Astrocyte of the spinal cord (primary cell): ENCODE data around the gene HOXD8.

Experiments
- DNase-seq: peaks from one replicate; pipeline ENCODE4 v3.0.0; 2011; ENCODE audit warnings: low read depth, low spot score
- H3K4me3 ChIP-seq: 2 replicates; pipeline ENCODE4 v1.5.1; 2011; ENCODE audit warnings: low read depth, mild to moderate bottlenecking, low read length, moderate library complexity
- CTCF ChIP-seq: IDR thresholded peaks from 2 replicates; pipeline ENCODE4 v1.5.1; 2012; ENCODE audit warnings: low read depth, mild to moderate bottlenecking, low read length, inconsistent platforms
- in situ Hi-C: cut with HindIII; loops from 2 replicates; pipeline ENCODE4 v1.10.0; 2017; ENCODE audit warnings: low sequenced_read_pairs

Gene HOXD8

GRCh38 chr2:176099728-176100546 is 29.6 kb upstream of the HOXD8 start, which contains the start of gene HOXD12:
TSS of gene HOXD12 (plus strand) at chr2:176099795. CDS start at chr2:176099802, 7 bp downstream.
- no peak within 1 kb of the TSS for H3K4me3 ChIP-seq
- no peak for TF ChIP-seq CTCF
- in situ Hi-C loops = no loop called here
- no peak for DNase-seq

- in situ Hi-C loops = no loop called here
- TF ChIP-seq CTCF = no peak
- no peak overlapping the region for H3K4me3 ChIP-seq
- DNase-seq = no peak
These were observed 28.9 kb upstream of the HOXD8 start for GRCh38 chr2:176100547-176101140.

- in situ Hi-C loops = no loop called here
- no peak for DNase-seq
- H3K4me3 ChIP-seq = no peak overlapping the region
- TF ChIP-seq CTCF = no peak
These were observed 28.2 kb upstream of the HOXD8 start for GRCh38 chr2:176101216-176101830.

GRCh38 chr2:176101842-176102241 is 27.7 kb upstream of the HOXD8 start:
- TF ChIP-seq CTCF = no peak
- H3K4me3 ChIP-seq = no peak overlapping the region
- in situ Hi-C loops = no loop called here
- no peak for DNase-seq

GRCh38 chr2:176102309-176102866 is 27.1 kb upstream of the HOXD8 start:
- in situ Hi-C loops = no loop called here
- no peak overlapping the region for H3K4me3 ChIP-seq
- no peak for TF ChIP-seq CTCF
- no peak for DNase-seq

GRCh38 chr2:176103194-176103593 is 26.3 kb upstream of the HOXD8 start:
- H3K4me3 ChIP-seq = no peak overlapping the region
- in situ Hi-C loops = no loop called here
- no peak for DNase-seq
- TF ChIP-seq CTCF = no peak
